Measurements from ENCODE around the gene CCT7. TPM values are rescaled to one million over a fixed set of nuclear protein-coding genes. Genes with fewer than 3 reads are reported as not detected.

The CCT7 gene
- total RNA-seq, 1 donor from 2014 or later = 188 TPM

GRCh38 chr2:73238149-73238548 is 4.0 kb downstream of the CCT7 start:
- DNase-seq (ENCODE audit: extremely low spot score in 2 of 2) = no peak
- Histone ChIP-seq H3K4me1 (peaks cover 52% of the 10 kb centered on the region), H3K27ac (no peak overlapping the region), H3K9me3 (no peaks in the 10 kb centered on the region), H3K4me3 (no peak overlapping the region), H3K36me3 (peaks cover 0 to 22% of the 10 kb centered on the region in 2 donors), H3K27me3 (no peaks in the 10 kb centered on the region)
- TF ChIP-seq CTCF (IDR thresholded peaks at IDR 0.05) = no peak
- no peak for TF ChIP-seq POLR2AphosphoS5 (IDR thresholded peaks at IDR 0.05; ENCODE audit: insufficient read depth in 1 of 2, low read depth in 1 of 2)
- TF ChIP-seq POLR2A (IDR thresholded peaks at IDR 0.05) = no peak
- intact Hi-C loops (cut with DNase I) = no loop called here

DNA sequence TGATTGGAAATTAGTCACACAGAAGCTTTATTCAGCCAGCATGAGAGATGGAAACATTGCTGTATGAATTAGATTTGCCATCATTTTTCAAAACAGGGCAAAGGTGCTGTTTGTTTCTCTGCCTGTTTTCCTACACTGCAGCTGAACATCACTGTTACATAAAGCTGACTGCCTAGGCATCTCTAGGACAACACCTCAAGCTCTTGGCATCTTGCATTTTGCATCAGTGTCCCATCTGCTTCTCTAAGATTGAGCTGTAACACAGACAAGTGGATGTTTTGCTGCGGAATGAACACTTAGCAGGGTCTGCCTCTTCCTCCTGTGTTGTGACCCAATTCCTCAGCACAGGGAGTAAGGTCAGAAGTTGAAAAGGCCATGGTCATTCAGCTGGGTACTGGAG is 4.9 kb downstream of the CCT7 start:
- no peaks in the 10 kb centered on the region for H3K9me3 ChIP-seq
- no peak overlapping the region for H3K27ac ChIP-seq
- H3K36me3 ChIP-seq = peaks cover 0 to 30% of the 10 kb centered on the region in 2 donors
- intact Hi-C loops (cut with DNase I) = no loop called here
- peaks cover 52% of the 10 kb centered on the region for H3K4me1 ChIP-seq
- H3K4me3 ChIP-seq = no peak overlapping the region
- TF ChIP-seq POLR2A (IDR thresholded peaks at IDR 0.05) (no peak), CTCF (IDR thresholded peaks at IDR 0.05) (no peak), POLR2AphosphoS5 (IDR thresholded peaks at IDR 0.05; ENCODE audit: insufficient read depth in 1 of 2, low read depth in 1 of 2) (no peak)
- no peak for DNase-seq (ENCODE audit: extremely low spot score in 2 of 2)
- no peaks in the 10 kb centered on the region for H3K27me3 ChIP-seq

- H3K9me3 ChIP-seq = no peaks in the 10 kb centered on the region
- H3K27ac ChIP-seq = no peak overlapping the region
- TF ChIP-seq POLR2A (IDR thresholded peaks at IDR 0.05) (no peak), CTCF (IDR thresholded peaks at IDR 0.05) (no peak), POLR2AphosphoS5 (IDR thresholded peaks at IDR 0.05; ENCODE audit: insufficient read depth in 1 of 2, low read depth in 1 of 2) (no peak)
- intact Hi-C loops (cut with DNase I) = no loop called here
- peaks cover 0 to 38% of the 10 kb centered on the region in 2 donors for H3K36me3 ChIP-seq
- no peaks in the 10 kb centered on the region for H3K27me3 ChIP-seq
- H3K4me1 ChIP-seq = peaks cover 50% of the 10 kb centered on the region
- no peak for DNase-seq (ENCODE audit: extremely low spot score in 2 of 2)
- H3K4me3 ChIP-seq = no peak overlapping the region
Observed at GRCh38 chr2:73239776-73240175, 5.7 kb downstream of the CCT7 start.

DNA sequence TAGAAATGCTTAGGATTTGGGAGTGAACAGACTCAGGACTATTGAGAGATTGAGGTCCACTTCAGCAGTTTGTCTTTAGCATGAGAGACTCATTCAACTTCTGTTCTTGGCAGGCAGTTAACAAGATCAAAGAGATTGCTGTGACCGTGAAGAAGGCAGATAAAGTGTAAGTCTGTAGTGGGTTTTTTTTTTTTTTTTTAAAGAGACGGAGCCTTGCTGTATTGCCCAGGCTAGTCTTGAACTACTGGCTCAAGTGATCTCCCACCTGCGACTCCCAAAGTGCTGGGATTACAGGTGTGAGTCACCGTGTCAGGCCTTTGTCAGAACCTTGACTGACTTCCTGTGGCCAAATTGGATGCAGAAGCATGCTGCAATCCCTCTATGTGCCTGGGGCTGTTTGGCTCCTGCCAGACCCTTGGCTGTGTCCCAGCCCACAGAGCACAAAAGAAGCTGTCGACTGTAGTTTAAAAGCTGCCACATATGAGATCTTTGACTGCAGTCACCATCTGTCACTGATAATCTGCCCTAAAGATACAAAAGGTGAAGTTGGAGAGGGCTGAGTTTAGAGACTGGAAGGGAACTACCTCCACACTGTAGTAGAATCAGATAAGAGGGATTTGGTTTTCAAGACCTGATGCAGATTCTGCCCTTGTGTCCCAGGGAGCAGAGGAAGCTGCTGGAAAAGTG is 9.9 kb downstream of the CCT7 start:
- DNase-seq (ENCODE audit: extremely low spot score in 2 of 2) = no peak
- Histone ChIP-seq H3K27me3 (no peaks in the 10 kb centered on the region), H3K4me1 (peaks cover 12% of the 10 kb centered on the region), H3K9me3 (no peaks in the 10 kb centered on the region), H3K36me3 (peaks cover 3 to 77% of the 10 kb centered on the region in 2 donors), H3K27ac (no peak overlapping the region), H3K4me3 (no peak overlapping the region)
- no peak for TF ChIP-seq POLR2A (IDR thresholded peaks at IDR 0.05)
- intact Hi-C loops (cut with DNase I) = no loop called here

DNA sequence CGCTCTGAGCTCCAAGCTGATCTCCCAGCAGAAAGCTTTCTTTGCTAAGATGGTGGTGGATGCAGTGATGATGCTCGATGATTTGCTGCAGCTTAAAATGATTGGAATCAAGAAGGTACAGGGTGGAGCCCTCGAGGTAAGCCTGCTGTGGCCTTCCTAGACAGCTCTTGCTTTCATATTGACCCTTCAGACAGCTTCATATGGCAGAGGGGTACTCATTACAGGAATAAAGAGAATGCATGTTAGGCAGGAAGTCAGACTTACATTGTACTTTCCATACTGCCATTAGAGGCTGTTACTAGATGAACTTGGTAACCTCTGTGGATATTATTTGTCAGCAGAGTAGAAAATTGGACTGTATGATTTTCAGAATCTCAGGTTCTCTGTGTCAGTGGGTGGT is 10.5 kb downstream of the CCT7 start:
- no peak overlapping the region for H3K4me3 ChIP-seq
- DNase-seq (ENCODE audit: extremely low spot score in 2 of 2) = no peak
- H3K9me3 ChIP-seq = no peaks in the 10 kb centered on the region
- intact Hi-C loops (cut with DNase I) = no loop called here
- H3K4me1 ChIP-seq = peaks cover 6% of the 10 kb centered on the region
- peaks cover 3 to 82% of the 10 kb centered on the region in 2 donors for H3K36me3 ChIP-seq
- no peak overlapping the region for H3K27ac ChIP-seq
- no peaks in the 10 kb centered on the region for H3K27me3 ChIP-seq
- TF ChIP-seq CTCF (IDR thresholded peaks at IDR 0.05) = no peak
- TF ChIP-seq POLR2AphosphoS5 (IDR thresholded peaks at IDR 0.05; ENCODE audit: insufficient read depth in 1 of 2, low read depth in 1 of 2) = no peak
- no peak for TF ChIP-seq POLR2A (IDR thresholded peaks at IDR 0.05)
